HG03571 (cell line): ENCODE data around the gene ACOT8.
A peak's percentile ranks its signal among the peaks of the same experiment; 100 is the strongest.
"Not testable (repeated sequence)": the region's sequence is repeated elsewhere in the genome, so short reads cannot be mapped to it uniquely, and the experiment has no call there.

Experiments used
- ATAC-seq: cut with Tn5 transposase; IDR thresholded peaks from one replicate; pipeline ENCODE4 v1.9.1; 2021; ENCODE audit not compliant: unreplicated experiment

Gene ACOT8

GRCh38 chr20:45797955-45798354 is 59.2 kb downstream of the ACOT8 start:
- not testable (repeated sequence) for ATAC-seq

GRCh38 chr20:45797510-45797909 is 59.7 kb downstream of the ACOT8 start:
- not testable (repeated sequence) for ATAC-seq

GRCh38 chr20:45796337-45797065 is 60.7 kb downstream of the ACOT8 start:
- no peak for ATAC-seq

- ATAC-seq: peak; percentile 10
Observed at GRCh38 chr20:45792317-45793118, 64.7 kb downstream of the ACOT8 start.
